ENCODE data around the gene ZBTB46. TPM values are rescaled to one million over a fixed set of nuclear protein-coding genes. Genes with fewer than 3 reads are reported as not detected.
"Not testable (repeated sequence)": the region's sequence is repeated elsewhere in the genome, so short reads cannot be mapped to it uniquely, and the experiment has no call there.

ZBTB46 gene
- total RNA-seq, 1 experiment from 2014 or later = 27.1 TPM

GRCh38 chr20:63800411-63800810 is 30.7 kb downstream of the ZBTB46 start:
- H3K9ac ChIP-seq (ENCODE audit: extremely low read depth, insufficient read length, low read length); H3K56ac ChIP-seq (ENCODE audit: insufficient read length, low read depth, low read length); DNase-seq; H4K91ac ChIP-seq (ENCODE audit: insufficient read length, low read depth, low read length); H2BK12ac ChIP-seq (ENCODE audit: insufficient read length, low read depth, low read length); H3K4ac ChIP-seq (ENCODE audit: low read depth, low read length); H2BK120ac ChIP-seq (ENCODE audit: low read depth, low read length, poor library complexity, severe bottlenecking); H4K8ac ChIP-seq (replicated peaks; ENCODE audit: insufficient read length, low read depth, low read length); H3K9me3 Mint-ChIP-seq; H3K23ac ChIP-seq (ENCODE audit: insufficient read length, low read depth, low read length); H3K23me2 ChIP-seq (ENCODE audit: insufficient read length, low read depth, low read length, poor library complexity, severe bottlenecking); H2AFZ ChIP-seq (ENCODE audit: low read length); H2BK5ac ChIP-seq (ENCODE audit: insufficient read length, low read length); H3K4me2 ChIP-seq (ENCODE audit: insufficient read depth, insufficient read length, low read length); H3K14ac ChIP-seq (ENCODE audit: insufficient read depth, low read length); H3K79me2 ChIP-seq (ENCODE audit: insufficient read depth, low read length); H3K27me3 ChIP-seq (ENCODE audit: insufficient read depth, low read length); H2AK5ac ChIP-seq (ENCODE audit: insufficient read length, low read length); H3K27ac ChIP-seq (ENCODE audit: insufficient read length, low read depth, low read length); H3K9me3 ChIP-seq (ENCODE audit: control insufficient read depth, low read depth, low read length); H4K5ac ChIP-seq (ENCODE audit: insufficient read length, low read depth, low read length); H3K4me1 Mint-ChIP-seq; H3K27me3 Mint-ChIP-seq (ENCODE audit: low read depth); H3K79me1 ChIP-seq (ENCODE audit: insufficient read depth, low read depth, low read length, poor library complexity, severe bottlenecking); H2BK20ac ChIP-seq (ENCODE audit: low read depth, low read length, poor library complexity, severe bottlenecking); H3K27ac Mint-ChIP-seq; H4K20me1 ChIP-seq (ENCODE audit: control insufficient read depth, insufficient read depth, insufficient read length); H2BK15ac ChIP-seq (ENCODE audit: low read depth, low read length); H3K4me3 Mint-ChIP-seq; H3K4me1 ChIP-seq (ENCODE audit: insufficient read depth, low read length); H3K18ac ChIP-seq (ENCODE audit: insufficient read length, low read depth, low read length); H3T11ph ChIP-seq (ENCODE audit: low read length): not testable (repeated sequence)
- WGBS (ENCODE audit: extremely low coverage, insufficient read length, low lambda C conversion rate) = no CpG with 5 or more reads among the region's 27 CpGs
- peaks cover 5 to 23% (median 13%) of the 10 kb centered on the region in 3 experiments for H3K36me3 Mint-ChIP-seq (ENCODE audit: insufficient read depth in 1 of 3, low read depth in 3 of 3)

GRCh38 chr20:63799127-63799526 is 31.9 kb downstream of the ZBTB46 start:
- not testable (repeated sequence) for H3K4ac ChIP-seq (ENCODE audit: low read depth, low read length); H2BK12ac ChIP-seq (ENCODE audit: insufficient read length, low read depth, low read length); H2BK120ac ChIP-seq (ENCODE audit: low read depth, low read length, poor library complexity, severe bottlenecking); H3K9ac ChIP-seq (ENCODE audit: extremely low read depth, insufficient read length, low read length); H2BK20ac ChIP-seq (ENCODE audit: low read depth, low read length, poor library complexity, severe bottlenecking); H3K9me3 Mint-ChIP-seq; H2AFZ ChIP-seq (ENCODE audit: low read length); H3K18ac ChIP-seq (ENCODE audit: insufficient read length, low read depth, low read length); H2AK5ac ChIP-seq (ENCODE audit: insufficient read length, low read length); H3K23me2 ChIP-seq (ENCODE audit: insufficient read length, low read depth, low read length, poor library complexity, severe bottlenecking); H3K27me3 ChIP-seq (ENCODE audit: insufficient read depth, low read length); H2BK5ac ChIP-seq (ENCODE audit: insufficient read length, low read length); H4K91ac ChIP-seq (ENCODE audit: insufficient read length, low read depth, low read length); H3K56ac ChIP-seq (ENCODE audit: insufficient read length, low read depth, low read length); H3K79me1 ChIP-seq (ENCODE audit: insufficient read depth, low read depth, low read length, poor library complexity, severe bottlenecking); H3T11ph ChIP-seq (ENCODE audit: low read length); H4K5ac ChIP-seq (ENCODE audit: insufficient read length, low read depth, low read length); H3K4me1 ChIP-seq (ENCODE audit: insufficient read depth, low read length); H3K4me3 Mint-ChIP-seq; H3K14ac ChIP-seq (ENCODE audit: insufficient read depth, low read length); H4K8ac ChIP-seq (replicated peaks; ENCODE audit: insufficient read length, low read depth, low read length); H3K4me1 Mint-ChIP-seq; H3K27ac ChIP-seq (ENCODE audit: insufficient read length, low read depth, low read length); H2BK15ac ChIP-seq (ENCODE audit: low read depth, low read length); H3K4me2 ChIP-seq (ENCODE audit: insufficient read depth, insufficient read length, low read length); H3K27ac Mint-ChIP-seq; H4K20me1 ChIP-seq (ENCODE audit: control insufficient read depth, insufficient read depth, insufficient read length); H3K9me3 ChIP-seq (ENCODE audit: control insufficient read depth, low read depth, low read length); H3K79me2 ChIP-seq (ENCODE audit: insufficient read depth, low read length); H3K27me3 Mint-ChIP-seq (ENCODE audit: low read depth); H3K23ac ChIP-seq (ENCODE audit: insufficient read length, low read depth, low read length); DNase-seq
- no CpG with 5 or more reads among the region's 5 CpGs for WGBS (ENCODE audit: extremely low coverage, insufficient read length, low lambda C conversion rate)
- peaks cover 5 to 18% (median 13%) of the 10 kb centered on the region in 3 experiments for H3K36me3 Mint-ChIP-seq (ENCODE audit: insufficient read depth in 1 of 3, low read depth in 3 of 3)
